NCI-H2196 treated with DMSO at 0.1 percent for 48 hours (cell line): ENCODE measurements around the gene GRAP2.
A peak's percentile ranks its signal among the peaks of the same experiment; 100 is the strongest.
"Not testable (repeated sequence)": the region's sequence is repeated elsewhere in the genome, so short reads cannot be mapped to it uniquely, and the experiment has no call there.

Experiments
- DNase-seq: peaks from one replicate; lab custom pipeline; 2025; ENCODE audit not compliant: unreplicated experiment; lab: John Stamatoyannopoulos, UW

Gene GRAP2

GRCh38 chr22:39991159-39991860, 90.4 kb downstream of the GRAP2 start:
- no peak for DNase-seq

- no peak for DNase-seq
These were observed 91.4 kb downstream of the GRAP2 start for GRCh38 chr22:39992088-39992826.

GRCh38 chr22:39992894-39993293, 92.0 kb downstream of the GRAP2 start:
- DNase-seq = not testable (repeated sequence)

GRCh38 chr22:39994041-39994565, 93.2 kb downstream of the GRAP2 start:
- no peak for DNase-seq

DNA sequence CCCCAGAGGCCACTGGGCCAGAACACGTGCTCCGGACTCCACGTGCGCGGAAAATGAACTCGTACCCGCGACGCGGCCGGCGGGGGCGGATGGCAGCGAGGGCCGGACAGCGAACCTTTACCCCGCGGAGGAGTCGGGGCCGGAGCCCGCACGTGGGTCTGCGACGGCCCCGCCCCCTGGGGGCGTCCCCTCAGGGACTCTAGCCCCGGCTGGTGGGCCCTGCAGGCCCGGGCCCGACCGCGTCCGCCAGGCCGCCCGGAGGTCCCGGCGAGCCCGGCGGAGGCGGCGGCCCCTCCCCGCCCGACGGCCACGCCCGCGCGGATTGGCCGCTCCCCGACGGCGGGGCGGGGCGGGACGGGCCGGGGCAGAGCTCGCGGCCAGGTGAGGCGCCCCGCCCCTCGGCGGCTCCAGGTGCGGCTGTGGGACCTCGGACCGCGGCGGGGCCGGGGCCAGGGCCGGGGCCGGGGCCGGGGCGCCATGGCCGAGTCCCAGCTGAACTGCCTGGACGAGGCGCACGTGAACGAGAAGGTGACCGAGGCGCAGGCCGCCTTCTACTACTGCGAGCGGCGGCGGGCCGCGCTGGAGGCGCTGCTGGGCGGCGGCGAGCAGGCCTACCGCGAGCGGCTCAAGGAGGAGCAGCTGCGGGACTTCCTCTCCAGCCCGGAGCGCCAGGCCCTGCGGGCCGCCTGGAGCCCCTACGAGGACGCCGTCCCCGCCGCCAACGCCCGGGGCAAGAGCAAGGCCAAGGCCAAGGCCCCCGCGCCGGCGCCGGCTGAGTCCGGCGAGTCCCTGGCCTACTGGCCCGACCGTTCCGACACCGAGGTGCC, 93.9 kb downstream of the GRAP2 start, which contains the start of gene FAM83F:
Gene FAM83F (plus strand): TSS at position 389 of the 827 bp plus-strand sequence. CDS start 89 bp downstream, at position 478.
- DNase-seq = peak; percentile 50

- DNase-seq = no peak
These were observed 94.7 kb downstream of the GRAP2 start for GRCh38 chr22:39995393-39996252.

DNA sequence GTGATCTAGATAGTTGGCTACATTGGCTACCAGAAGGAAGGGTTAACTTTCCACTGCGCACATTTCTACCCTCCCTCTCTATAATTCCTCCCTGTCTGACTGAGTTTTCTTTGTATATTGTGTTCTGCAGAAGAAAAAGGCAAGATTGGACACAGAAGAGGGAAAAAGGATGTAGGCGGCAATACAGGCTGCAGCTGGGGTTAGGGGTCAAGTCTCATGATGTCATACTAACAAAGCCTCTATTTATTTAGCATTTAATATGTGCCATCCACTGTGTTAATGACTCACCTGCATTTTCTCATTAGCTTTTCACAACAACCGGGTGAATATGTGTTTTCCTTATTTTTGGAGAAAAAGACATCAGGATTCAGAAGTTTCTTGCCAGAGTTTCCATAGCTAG, 95.8 kb downstream of the GRAP2 start:
- DNase-seq = no peak

DNA sequence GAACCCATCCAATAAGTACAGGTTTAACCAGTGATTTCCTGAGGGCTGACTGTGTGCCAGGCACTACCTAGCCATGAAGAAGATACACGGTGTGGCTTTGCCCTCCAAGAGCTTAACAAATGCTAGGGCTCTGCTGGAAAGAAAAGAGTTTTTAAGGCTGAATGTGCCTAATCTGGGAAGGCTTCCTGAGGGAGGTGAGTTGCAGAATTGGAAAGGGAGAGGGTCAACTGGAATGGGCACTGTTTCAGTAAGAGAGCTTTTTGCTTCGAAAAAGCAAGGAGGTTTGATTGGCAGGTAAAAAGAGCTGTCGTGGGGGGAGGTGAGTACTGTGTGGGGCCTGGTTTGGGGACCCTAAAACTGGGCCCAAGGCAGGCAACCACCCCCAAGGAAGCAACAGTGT, 96.5 kb downstream of the GRAP2 start:
- DNase-seq = no peak

- DNase-seq = peak; percentile 87
These were observed 97.2 kb downstream of the GRAP2 start for GRCh38 chr22:39997939-39998726.

- DNase-seq = no peak
These were observed 98.4 kb downstream of the GRAP2 start for GRCh38 chr22:39999144-39999757.

DNA sequence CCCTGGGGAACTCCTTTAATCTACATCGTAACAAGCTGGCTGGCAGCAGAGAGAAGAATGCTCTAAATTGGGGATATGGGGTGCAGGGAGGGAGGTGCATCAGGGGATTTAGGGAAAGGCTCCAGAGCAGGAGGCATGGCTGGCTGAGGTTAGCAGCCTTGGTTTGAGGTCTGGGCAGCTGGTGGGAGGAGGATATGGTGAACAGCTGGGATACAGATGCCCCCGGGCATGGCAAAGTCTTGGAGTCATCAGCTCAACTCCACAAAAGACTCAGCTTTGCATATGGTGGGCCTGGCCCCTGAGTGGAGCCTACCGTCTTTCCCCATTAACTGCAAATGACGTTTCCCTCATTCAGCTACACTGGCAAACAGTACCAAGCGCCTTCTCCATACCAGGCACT, 99.3 kb downstream of the GRAP2 start:
- DNase-seq = no peak

- DNase-seq = no peak
These were observed 100.2 kb downstream of the GRAP2 start for GRCh38 chr22:40001106-40001505.

- no peak for DNase-seq
These were observed 101.1 kb downstream of the GRAP2 start for GRCh38 chr22:40001800-40002577.

DNA sequence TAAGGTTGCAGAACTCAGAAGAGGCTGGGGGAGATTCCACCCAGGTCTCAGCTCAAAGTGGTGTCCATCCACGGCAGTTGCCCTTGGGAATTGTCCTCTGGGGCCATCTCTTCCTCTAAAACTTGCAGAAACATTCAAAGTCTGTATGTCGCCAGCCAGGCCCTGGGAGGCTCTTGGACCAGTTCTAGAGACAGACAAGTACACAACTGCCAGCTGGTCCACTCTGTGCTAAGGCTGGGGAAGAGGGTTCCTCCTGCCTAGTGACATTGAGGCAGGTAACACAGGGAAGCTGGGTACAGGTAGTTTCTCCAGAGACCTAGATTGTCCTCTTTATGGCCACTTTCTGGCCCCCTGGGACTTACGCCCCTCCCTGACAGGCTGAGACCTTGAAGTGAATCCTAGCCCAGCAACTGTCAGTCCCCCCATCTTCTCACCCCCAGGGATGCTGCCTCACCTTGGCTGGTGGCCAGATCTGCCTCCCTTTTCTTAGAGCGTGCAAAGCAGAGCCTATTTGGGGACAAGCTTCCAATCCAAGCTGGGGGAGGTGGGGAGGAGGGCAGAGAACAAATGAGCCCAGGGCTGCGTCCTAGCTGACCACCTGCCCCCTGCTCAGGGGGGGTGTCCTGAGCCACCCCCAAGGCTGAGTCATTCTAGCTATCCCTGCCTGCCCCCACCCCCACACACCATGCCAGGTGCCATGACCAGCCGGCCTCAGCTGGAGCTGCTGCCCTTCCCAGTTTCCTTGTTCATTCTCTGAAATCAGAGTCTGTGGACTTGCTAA, 102.2 kb downstream of the GRAP2 start:
- DNase-seq = peak; percentile 34

DNA sequence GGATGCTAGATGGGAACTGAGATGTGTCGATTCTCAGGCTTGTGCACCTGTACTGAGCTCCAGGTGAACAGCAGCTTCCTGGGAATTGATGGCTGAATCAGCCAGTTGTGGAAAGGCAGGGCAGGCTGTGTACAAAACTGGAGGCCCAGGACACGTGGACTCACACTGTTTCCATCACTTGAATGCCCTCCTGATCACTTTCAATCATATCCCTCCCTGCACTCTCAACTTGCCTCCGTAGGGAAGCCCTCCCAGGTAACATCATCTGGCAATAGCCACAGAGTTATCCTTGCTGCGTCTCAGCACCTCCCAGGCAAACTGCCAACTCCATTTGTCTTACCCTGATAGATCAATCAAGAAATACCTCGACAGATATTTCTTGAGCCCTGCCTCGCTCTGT, 104.0 kb downstream of the GRAP2 start:
- DNase-seq = no peak

DNA sequence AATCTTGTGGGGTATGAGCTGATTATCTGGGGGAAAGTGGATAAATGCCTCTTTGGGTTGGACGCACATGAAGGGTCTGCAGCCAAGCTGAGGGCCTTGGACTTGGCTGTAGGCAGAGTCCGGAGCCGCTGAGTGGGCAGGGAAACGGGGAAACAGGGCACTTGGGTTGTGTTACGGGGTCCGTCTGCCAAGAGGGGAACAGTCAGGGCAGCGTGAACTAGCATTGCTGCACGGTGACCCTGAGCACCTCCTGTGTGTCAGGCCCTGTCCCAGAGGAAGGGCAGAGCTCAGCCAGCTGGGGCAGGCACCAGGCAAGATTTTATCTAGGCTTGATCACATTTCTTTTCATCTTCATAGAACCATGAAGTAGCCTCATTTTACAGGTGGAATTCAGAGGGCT, 105.8 kb downstream of the GRAP2 start:
- DNase-seq = no peak

DNA sequence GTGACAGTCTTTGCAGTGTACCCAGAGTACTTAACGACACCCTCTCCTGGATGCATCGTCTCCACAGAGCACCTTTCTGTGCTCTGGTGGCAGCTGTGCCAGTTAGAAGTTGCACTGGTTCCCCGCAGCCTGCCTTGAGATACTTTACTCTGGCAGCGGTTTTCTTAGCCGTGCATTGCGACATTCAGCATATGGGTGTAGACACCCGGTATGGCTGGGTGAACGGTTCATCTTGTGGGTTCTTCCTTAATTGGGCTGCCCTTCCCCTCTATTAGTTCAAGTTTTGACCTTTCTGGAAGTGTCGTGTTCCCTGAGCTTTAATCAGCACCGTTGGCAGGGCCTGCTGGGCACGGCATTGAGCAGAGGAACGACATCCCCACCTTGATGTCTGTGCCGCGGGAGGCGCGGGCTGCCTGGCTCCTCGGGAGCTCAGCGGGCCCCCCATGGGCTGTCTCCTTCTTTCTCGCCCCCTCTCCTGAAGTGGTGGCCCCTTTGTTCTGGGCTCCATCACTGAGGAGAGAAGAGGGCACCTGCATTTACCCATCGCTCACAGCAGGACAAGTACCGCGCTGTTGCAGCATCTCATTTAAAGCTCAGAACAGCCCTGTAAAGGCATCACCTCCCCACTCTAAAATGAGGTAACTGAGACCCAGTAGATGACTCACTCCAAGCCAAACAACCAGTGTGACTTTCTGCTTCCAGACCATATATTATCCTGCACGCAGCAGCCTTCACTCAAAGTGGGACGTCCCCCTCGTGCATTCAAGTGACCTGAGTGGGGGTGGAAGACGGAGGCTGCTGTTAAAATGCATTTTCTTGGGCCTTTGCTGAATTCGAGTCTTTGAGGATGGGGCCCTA, 107.2 kb downstream of the GRAP2 start:
- DNase-seq = no peak
